SU-DHL-6 (cell line): ENCODE data around the gene CATSPERD.

Experiments
- CTCF ChIP-seq: fragments of 200-600 bp; sonication (generic); IDR thresholded peaks from one replicate; pipeline ENCODE4 v1.5.1; 2017; ENCODE audit warnings: antibody characterized with exemption, mild to moderate bottlenecking, low read length, moderate library complexity; ENCODE audit not compliant: insufficient read depth, poor library complexity, severe bottlenecking
- EZH2phosphoT487 ChIP-seq: fragments of 200-600 bp; sonication (generic), shearing (Covaris generic); conservative IDR thresholded peaks from 2 replicates; pipeline ENCODE4 v1.6.1; 2018; ENCODE audit warnings: mild to moderate bottlenecking, antibody characterized with exemption, low read length, moderate library complexity, mixed read lengths

GRCh38 chr19:5696196-5697021 lies 24.0 kb upstream of the CATSPERD start:
- TF ChIP-seq CTCF (no peak), EZH2phosphoT487 (no peak)
